ENCODE results near the gene ERBB2.
"Not testable (repeated sequence)": the region's sequence is repeated elsewhere in the genome, so short reads cannot be mapped to it uniquely, and the experiment has no call there.

ERBB2 gene

GRCh38 chr17:39684369-39685192 lies 15.3 kb upstream of the ERBB2 start:
- peaks cover 2% of the 10 kb centered on the region for H3K9me3 Mint-ChIP-seq
- no peak overlapping the region for H3K4me3 Mint-ChIP-seq
- H3K36me3 Mint-ChIP-seq, result peaks cover 14% of the 10 kb centered on the region
- peaks cover 53% of the 10 kb centered on the region for H3K4me1 Mint-ChIP-seq
- H3K27ac Mint-ChIP-seq, result no peak overlapping the region
- DNase-seq (ENCODE audit: low spot score in 2 of 2), result no peak
- ATAC-seq, result no peak

- ATAC-seq (no peak), DNase-seq (ENCODE audit: low spot score in 2 of 2) (no peak)
- Mint-ChIP-seq H3K27ac (peak overlapping the region; percentile 93), H3K9me3 (peaks cover 2% of the 10 kb centered on the region), H3K4me1 (peaks cover 35% of the 10 kb centered on the region), H3K36me3 (peaks cover 9% of the 10 kb centered on the region), H3K4me3 (peak overlapping the region; percentile 85)
Observed at GRCh38 chr17:39687101-39687545, 12.7 kb upstream of the ERBB2 start.

- Mint-ChIP-seq H3K4me3 (peak within 1 kb of the TSS; percentile 85), H3K4me1 (peaks cover 35% of the 10 kb centered on the region), H3K27ac (peak within 1 kb of the TSS; percentile 93), H3K9me3 (peaks cover 2% of the 10 kb centered on the region), H3K36me3 (peaks cover 9% of the 10 kb centered on the region)
- DNase-seq (ENCODE audit: low spot score in 2 of 2), result peak; percentile 71 to 92
- peak; percentile 96 for ATAC-seq
Observed at GRCh38 chr17:39687546-39688474, 12.1 kb upstream of the ERBB2 start, which contains the start of gene PGAP3. Gene PGAP3, minus strand, starts transcription at chr17:39688057. Its CDS starts 43 bp downstream, at chr17:39688014.

GRCh38 chr17:39688475-39688835 lies 11.4 kb upstream of the ERBB2 start:
- Mint-ChIP-seq H3K4me1 (peaks cover 29% of the 10 kb centered on the region), H3K9me3 (peaks cover 2% of the 10 kb centered on the region), H3K36me3 (peaks cover 6% of the 10 kb centered on the region), H3K27ac (peak overlapping the region; percentile 93), H3K4me3 (peak overlapping the region; percentile 85)
- ATAC-seq, result no peak
- no peak for DNase-seq (ENCODE audit: low spot score in 2 of 2)

GRCh38 chr17:39688945-39689344 lies 10.9 kb upstream of the ERBB2 start:
- H3K36me3 Mint-ChIP-seq, result peaks cover 6% of the 10 kb centered on the region
- H3K4me3 Mint-ChIP-seq, result peak overlapping the region; percentile 85
- DNase-seq (ENCODE audit: low spot score in 2 of 2) (no peak), ATAC-seq (no peak)
- peak overlapping the region; percentile 93 for H3K27ac Mint-ChIP-seq
- peaks cover 2% of the 10 kb centered on the region for H3K9me3 Mint-ChIP-seq
- H3K4me1 Mint-ChIP-seq, result peaks cover 29% of the 10 kb centered on the region

GRCh38 chr17:39694593-39694992 lies 5.3 kb upstream of the ERBB2 start:
- H3K4me3 Mint-ChIP-seq, result no peak overlapping the region
- H3K4me1 Mint-ChIP-seq, result peaks cover 7% of the 10 kb centered on the region
- no peak for DNase-seq (ENCODE audit: low spot score in 2 of 2)
- H3K27ac Mint-ChIP-seq, result no peak overlapping the region
- H3K9me3 Mint-ChIP-seq, result no peaks in the 10 kb centered on the region
- no peaks in the 10 kb centered on the region for H3K36me3 Mint-ChIP-seq
- no peak for ATAC-seq

GRCh38 chr17:39695089-39695474 lies 4.8 kb upstream of the ERBB2 start:
- Mint-ChIP-seq H3K4me1 (peaks cover 11% of the 10 kb centered on the region), H3K36me3 (no peaks in the 10 kb centered on the region), H3K9me3 (no peaks in the 10 kb centered on the region), H3K27ac (no peak overlapping the region), H3K4me3 (no peak overlapping the region)
- ATAC-seq, result peak; percentile 24
- no peak for DNase-seq (ENCODE audit: low spot score in 2 of 2)

- Mint-ChIP-seq H3K36me3 (no peaks in the 10 kb centered on the region), H3K27ac (no peak overlapping the region), H3K9me3 (no peaks in the 10 kb centered on the region), H3K4me1 (peaks cover 11% of the 10 kb centered on the region), H3K4me3 (no peak overlapping the region)
- no peak for DNase-seq (ENCODE audit: low spot score in 2 of 2)
- no peak for ATAC-seq
Observed at GRCh38 chr17:39696731-39697130, 3.1 kb upstream of the ERBB2 start.

- Mint-ChIP-seq H3K4me1 (peaks cover 11% of the 10 kb centered on the region), H3K27ac (no peak overlapping the region), H3K9me3 (no peaks in the 10 kb centered on the region), H3K36me3 (no peaks in the 10 kb centered on the region), H3K4me3 (no peak overlapping the region)
- ATAC-seq (no peak), DNase-seq (ENCODE audit: low spot score in 2 of 2) (no peak)
Observed at GRCh38 chr17:39697961-39698360, 1.9 kb upstream of the ERBB2 start.

GRCh38 chr17:39699157-39699817 lies 577 bp upstream of the ERBB2 start:
- H3K27ac Mint-ChIP-seq; ATAC-seq; H3K9me3 Mint-ChIP-seq; H3K36me3 Mint-ChIP-seq; DNase-seq (ENCODE audit: low spot score in 2 of 2): not testable (repeated sequence)
- peak overlapping the region; percentile 33 for H3K4me3 Mint-ChIP-seq
- H3K4me1 Mint-ChIP-seq, result peaks cover 17% of the 10 kb centered on the region

GRCh38 chr17:39700148-39700987 lies 504 bp downstream of the ERBB2 start:
- Mint-ChIP-seq H3K36me3 (no peaks in the 10 kb centered on the region), H3K9me3 (no peaks in the 10 kb centered on the region), H3K27ac (no peak overlapping the region), H3K4me1 (peaks cover 17% of the 10 kb centered on the region), H3K4me3 (no peak overlapping the region)
- DNase-seq (ENCODE audit: low spot score in 2 of 2), result no peak
- ATAC-seq, result no peak

- Mint-ChIP-seq H3K4me1 (peaks cover 17% of the 10 kb centered on the region), H3K9me3 (no peaks in the 10 kb centered on the region), H3K4me3 (no peak overlapping the region), H3K36me3 (no peaks in the 10 kb centered on the region), H3K27ac (no peak overlapping the region)
- DNase-seq (ENCODE audit: low spot score in 2 of 2), result no peak
- no peak for ATAC-seq
Observed at GRCh38 chr17:39701012-39701783, 1.3 kb downstream of the ERBB2 start.

- Mint-ChIP-seq H3K36me3 (no peaks in the 10 kb centered on the region), H3K27ac (no peak overlapping the region), H3K9me3 (no peaks in the 10 kb centered on the region), H3K4me3 (no peak overlapping the region), H3K4me1 (peaks cover 20% of the 10 kb centered on the region)
- DNase-seq (ENCODE audit: low spot score in 2 of 2), result no peak
- ATAC-seq, result no peak
Observed at GRCh38 chr17:39701784-39702422, 2.0 kb downstream of the ERBB2 start.
